Upper lobe of left lung (tissue), 6 donors: ENCODE results near the gene TSHZ2. TPM values are rescaled to one million over a fixed set of nuclear protein-coding genes. Genes with fewer than 3 reads are reported as not detected.

Experiments used
- ATAC-seq, 2 donors: fragments of 200-7000 bp; cut with Tn5 transposase; one replicate each; pipeline ENCODE4 v1.9.1; 2022; ENCODE audit warnings: mild to moderate bottlenecking in 2 of 2, moderate library complexity in 2 of 2; ENCODE audit not compliant: low FRiP score in 2 of 2
- DNase-seq, 2 donors: peaks; one replicate each; pipeline ENCODE4 v3.0.0-alpha.2; 2019 to 2020
- H3K27ac ChIP-seq, 4 donors: fragments of 200-600 bp; sonication (generic); one replicate each; pipeline ENCODE4 v1.5.1; 2016 to 2019
- H3K27me3 ChIP-seq, 4 donors: fragments of 200-600 bp; sonication (generic); one replicate each; pipeline ENCODE4 v1.5.1; 2017 to 2019
- H3K36me3 ChIP-seq, 4 donors: fragments of 200-600 bp; sonication (generic); one replicate each; pipeline ENCODE4 v1.5.1; 2016 to 2019
- H3K4me1 ChIP-seq, 4 donors: fragments of 200-600 bp; sonication (generic); one replicate each; pipeline ENCODE4 v1.5.1; 2018 to 2019
- H3K4me3 ChIP-seq, 4 donors: fragments of 200-600 bp; sonication (generic); one replicate each; pipeline ENCODE4 v1.5.1; 2017 to 2019; ENCODE audit warnings: mild to moderate bottlenecking in 2 of 4, moderate library complexity in 1 of 4
- H3K9me3 ChIP-seq, 4 donors: fragments of 200-600 bp; sonication (generic); one replicate each; pipeline ENCODE4 v1.5.1; 2018 to 2019
- CTCF ChIP-seq, 6 experiments: fragments of 450-650 bp in 4 of 6; fragments of 200-600 bp in 2 of 6; sonication (generic) in 2 of 6; IDR thresholded peaks; one replicate each; pipeline ENCODE4 v1.5.1; 2016 to 2019; ENCODE audit warnings: antibody characterized with exemption in 6 of 6
- EP300 ChIP-seq, 4 donors: sonication (generic); formaldehyde crosslinking; IDR thresholded peaks; one replicate each; pipeline ENCODE4 v1.5.1; 2017; ENCODE audit warnings: antibody characterized with exemption in 4 of 4, control low read depth in 2 of 4
- POLR2A ChIP-seq, 4 donors: fragments of 450-650 bp; IDR thresholded peaks; one replicate each; pipeline ENCODE4 v1.5.1; 2016 to 2017; ENCODE audit warnings: antibody characterized with exemption in 4 of 4, mild to moderate bottlenecking in 2 of 4
- POLR2AphosphoS5 ChIP-seq, 2 donors: sonication (generic); formaldehyde crosslinking; IDR thresholded peaks; one replicate each; pipeline ENCODE4 v1.5.1; 2017; ENCODE audit warnings: antibody characterized with exemption in 2 of 2
- WGBS, 2 donors: methylation state at CpG; one replicate each; pipeline ENCODE4 v1.1.5; 2017 to 2018; 5-methylcytosine and 5-hydroxymethylcytosine counted together
- total RNA-seq, 6 donors: library from RNA; depleted of rRNA in 4 of 6; stranded (reverse); fragments of >200 nt in 4 of 6; gene quantifications; one replicate each; pipeline versions ENCODE4 v1.1.0 to v1.2.1, GENCODE V29; 2016 to 2021
- donor health status: DM: no; HTN: no; CAD: no; lungs with moderate emphysema.
- donor health status: DM: no; HTN: yes; CAD: no; lungs with severe emphysema.

TSHZ2 gene
- total RNA-seq, 6 donors from 2014 or later: 1.8 to 10.0 (median 3.2) TPM

- DNase-seq (no peak), ATAC-seq (no peak)
- WGBS, 2 donors: 78 to 88% methylated on average over 6 of the region's 6 CpGs
- Histone ChIP-seq H3K27me3 (no peaks in the 10 kb centered on the region), H3K36me3 (no peaks in the 10 kb centered on the region), H3K27ac (no peak overlapping the region), H3K4me3 (no peak overlapping the region), H3K4me1 (peaks cover 0 to 8% (median 2%) of the 10 kb centered on the region in 4 donors), H3K9me3 (no peaks in the 10 kb centered on the region)
- TF ChIP-seq EP300 (IDR thresholded peaks at IDR 0.05): no peak
- no peak for TF ChIP-seq POLR2A (IDR thresholded peaks at IDR 0.05)
- TF ChIP-seq POLR2AphosphoS5 (IDR thresholded peaks at IDR 0.05): no peak
- TF ChIP-seq CTCF (IDR thresholded peaks at IDR 0.05): no peak
Observed at GRCh38 chr20:52996658-52997057, 24.5 kb downstream of the TSHZ2 start.

- 89 to 97% methylated on average over 6 of the region's 6 CpGs for WGBS, 2 donors
- H3K36me3 ChIP-seq: no peaks in the 10 kb centered on the region
- H3K9me3 ChIP-seq: no peaks in the 10 kb centered on the region
- H3K27ac ChIP-seq: no peak overlapping the region
- no peaks in the 10 kb centered on the region for H3K27me3 ChIP-seq
- TF ChIP-seq EP300 (IDR thresholded peaks at IDR 0.05) (no peak), POLR2A (IDR thresholded peaks at IDR 0.05) (no peak), POLR2AphosphoS5 (IDR thresholded peaks at IDR 0.05) (no peak), CTCF (IDR thresholded peaks at IDR 0.05) (no peak)
- no peak overlapping the region for H3K4me3 ChIP-seq
- no peak for ATAC-seq
- H3K4me1 ChIP-seq: peaks cover 0 to 3% (median 0%) of the 10 kb centered on the region in 4 donors
- no peak for DNase-seq
Observed at GRCh38 chr20:52998268-52998667, 26.1 kb downstream of the TSHZ2 start.

GRCh38 chr20:52999040-52999439 lies 26.9 kb downstream of the TSHZ2 start:
- 81 to 88% methylated on average over 2 of the region's 2 CpGs for WGBS, 2 donors
- no peaks in the 10 kb centered on the region for H3K36me3 ChIP-seq
- DNase-seq: no peak
- peaks cover 0 to 3% (median 0%) of the 10 kb centered on the region in 4 donors for H3K4me1 ChIP-seq
- no peaks in the 10 kb centered on the region for H3K27me3 ChIP-seq
- H3K9me3 ChIP-seq: no peaks in the 10 kb centered on the region
- H3K27ac ChIP-seq: no peak overlapping the region
- H3K4me3 ChIP-seq: no peak overlapping the region
- TF ChIP-seq CTCF (IDR thresholded peaks at IDR 0.05) (no peak), EP300 (IDR thresholded peaks at IDR 0.05) (no peak), POLR2AphosphoS5 (IDR thresholded peaks at IDR 0.05) (no peak), POLR2A (IDR thresholded peaks at IDR 0.05) (no peak)
- no peak for ATAC-seq

- no peaks in the 10 kb centered on the region for H3K36me3 ChIP-seq
- H3K27ac ChIP-seq: no peak overlapping the region
- H3K4me1 ChIP-seq: peaks cover 0 to 3% (median 0%) of the 10 kb centered on the region in 4 donors
- no peak overlapping the region for H3K4me3 ChIP-seq
- no peaks in the 10 kb centered on the region for H3K9me3 ChIP-seq
- TF ChIP-seq POLR2A (IDR thresholded peaks at IDR 0.05) (no peak), EP300 (IDR thresholded peaks at IDR 0.05) (no peak), POLR2AphosphoS5 (IDR thresholded peaks at IDR 0.05) (no peak), CTCF (IDR thresholded peaks at IDR 0.05) (no peak)
- no peaks in the 10 kb centered on the region for H3K27me3 ChIP-seq
- 39 to 40% methylated on average over 9 of the region's 9 CpGs for WGBS, 2 donors
- ATAC-seq (no peak), DNase-seq (no peak)
Observed at GRCh38 chr20:53001498-53002301, 29.5 kb downstream of the TSHZ2 start.

- DNase-seq (no peak), ATAC-seq (peak in 1 of 2 donors; percentile 39)
- peaks cover 0 to 3% (median 0%) of the 10 kb centered on the region in 4 donors for H3K4me1 ChIP-seq
- WGBS, 2 donors: 85 to 87% methylated on average over 5 of the region's 5 CpGs
- no peaks in the 10 kb centered on the region for H3K9me3 ChIP-seq
- no peak overlapping the region for H3K4me3 ChIP-seq
- no peak overlapping the region for H3K27ac ChIP-seq
- no peaks in the 10 kb centered on the region for H3K36me3 ChIP-seq
- no peaks in the 10 kb centered on the region for H3K27me3 ChIP-seq
- TF ChIP-seq CTCF (IDR thresholded peaks at IDR 0.05): no peak
- TF ChIP-seq POLR2AphosphoS5 (IDR thresholded peaks at IDR 0.05): no peak
- no peak for TF ChIP-seq EP300 (IDR thresholded peaks at IDR 0.05)
- no peak for TF ChIP-seq POLR2A (IDR thresholded peaks at IDR 0.05)
Observed at GRCh38 chr20:53002786-53003185, 30.6 kb downstream of the TSHZ2 start.
